Nephron (organoid): ENCODE measurements around the gene OSBPL10.

Experiments used
- H3K27ac Mint-ChIP-seq, 3 experiments: 2 replicates each; pipeline ENCODE4 v1.8.0; 2020; ENCODE audit warnings: mixed read lengths in 3 of 3, mild to moderate bottlenecking in 2 of 3, moderate library complexity in 1 of 3
- H3K27me3 Mint-ChIP-seq: 2 replicates; pipeline ENCODE4 v1.8.0; 2021; ENCODE audit warnings: low read depth, mild to moderate bottlenecking, moderate library complexity, mixed read lengths
- H3K36me3 Mint-ChIP-seq: 2 replicates; pipeline ENCODE4 v1.8.0; 2020; ENCODE audit warnings: low read depth, mixed read lengths
- H3K4me1 Mint-ChIP-seq: 2 replicates; pipeline ENCODE4 v1.8.0; 2020; ENCODE audit warnings: mixed read lengths
- H3K4me3 Mint-ChIP-seq, 3 experiments: 2 replicates each; pipeline ENCODE4 v1.8.0; 2020; ENCODE audit warnings: mild to moderate bottlenecking in 3 of 3, mixed read lengths in 3 of 3, moderate library complexity in 2 of 3
- H3K9me3 Mint-ChIP-seq: 2 replicates; pipeline ENCODE4 v1.8.0; 2020; ENCODE audit warnings: mixed read lengths
- TF ChIP-seq, protein P1 (sequence below), 3 experiments: fragments of 200-600 bp; sonication (generic); IDR thresholded peaks; one replicate each; pipeline ENCODE4 v1.5.0; 2021; ENCODE audit warnings: antibody characterized with exemption in 3 of 3; ENCODE audit not compliant: unreplicated experiment in 3 of 3

The OSBPL10 gene

DNA sequence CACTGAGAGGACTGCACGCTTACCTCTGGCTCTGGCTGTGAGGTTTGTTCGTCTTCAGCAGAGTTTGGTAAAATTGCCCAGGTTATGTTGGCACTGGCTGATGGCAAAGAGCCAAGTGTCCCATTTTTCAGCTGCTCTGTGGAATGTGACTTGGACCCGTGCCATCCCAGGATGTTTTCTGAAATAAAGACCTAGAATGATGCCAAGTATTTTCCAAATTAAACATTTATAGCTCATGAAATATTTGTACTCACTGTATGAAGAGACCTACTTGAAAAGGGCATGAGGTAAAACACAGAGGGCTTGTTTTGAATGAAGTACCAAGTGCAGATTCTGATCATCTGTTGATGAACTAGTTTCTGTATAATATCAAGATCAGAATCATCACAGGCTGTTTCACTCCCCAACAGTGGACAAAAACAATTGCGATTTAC is 247.8 kb downstream of the OSBPL10 start:
- H3K27ac Mint-ChIP-seq = peak overlapping the region in 2 of 3 experiments; percentile 55 to 59
- H3K36me3 Mint-ChIP-seq = peaks cover 10% of the 10 kb centered on the region
- peaks cover 8% of the 10 kb centered on the region for H3K27me3 Mint-ChIP-seq
- H3K4me1 Mint-ChIP-seq = peaks cover 25% of the 10 kb centered on the region
- no peak overlapping the region for H3K4me3 Mint-ChIP-seq
- TF ChIP-seq, protein P1, sequence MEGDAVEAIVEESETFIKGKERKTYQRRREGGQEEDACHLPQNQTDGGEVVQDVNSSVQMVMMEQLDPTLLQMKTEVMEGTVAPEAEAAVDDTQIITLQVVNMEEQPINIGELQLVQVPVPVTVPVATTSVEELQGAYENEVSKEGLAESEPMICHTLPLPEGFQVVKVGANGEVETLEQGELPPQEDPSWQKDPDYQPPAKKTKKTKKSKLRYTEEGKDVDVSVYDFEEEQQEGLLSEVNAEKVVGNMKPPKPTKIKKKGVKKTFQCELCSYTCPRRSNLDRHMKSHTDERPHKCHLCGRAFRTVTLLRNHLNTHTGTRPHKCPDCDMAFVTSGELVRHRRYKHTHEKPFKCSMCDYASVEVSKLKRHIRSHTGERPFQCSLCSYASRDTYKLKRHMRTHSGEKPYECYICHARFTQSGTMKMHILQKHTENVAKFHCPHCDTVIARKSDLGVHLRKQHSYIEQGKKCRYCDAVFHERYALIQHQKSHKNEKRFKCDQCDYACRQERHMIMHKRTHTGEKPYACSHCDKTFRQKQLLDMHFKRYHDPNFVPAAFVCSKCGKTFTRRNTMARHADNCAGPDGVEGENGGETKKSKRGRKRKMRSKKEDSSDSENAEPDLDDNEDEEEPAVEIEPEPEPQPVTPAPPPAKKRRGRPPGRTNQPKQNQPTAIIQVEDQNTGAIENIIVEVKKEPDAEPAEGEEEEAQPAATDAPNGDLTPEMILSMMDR (IDR thresholded peaks at IDR 0.05; ENCODE audit: unreplicated experiment in 3 of 3) = no peak
- no peaks in the 10 kb centered on the region for H3K9me3 Mint-ChIP-seq

DNA sequence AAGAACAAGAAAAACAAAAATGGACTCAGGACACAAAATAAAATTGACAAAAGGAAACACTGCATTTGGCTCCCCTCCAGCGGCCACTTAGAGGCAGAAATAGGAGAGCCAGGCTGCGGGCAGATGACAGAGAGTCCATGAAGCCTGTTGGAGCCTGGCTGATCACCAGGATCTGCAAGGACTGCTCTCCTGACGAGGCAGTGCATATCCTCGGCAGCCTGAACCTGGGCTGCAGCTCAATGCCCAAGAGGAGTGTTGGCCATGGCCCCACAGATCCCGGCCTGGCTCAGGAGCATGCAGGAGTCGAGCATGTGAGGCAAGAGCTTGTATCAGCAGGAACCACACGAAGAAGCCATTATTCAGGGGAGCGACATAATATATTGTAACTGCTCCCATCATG is 248.5 kb downstream of the OSBPL10 start:
- TF ChIP-seq, protein P1 (IDR thresholded peaks at IDR 0.05; ENCODE audit: unreplicated experiment in 3 of 3) = no peak
- H3K27ac Mint-ChIP-seq = peak overlapping the region in 2 of 3 experiments; percentile 40 to 45

DNA sequence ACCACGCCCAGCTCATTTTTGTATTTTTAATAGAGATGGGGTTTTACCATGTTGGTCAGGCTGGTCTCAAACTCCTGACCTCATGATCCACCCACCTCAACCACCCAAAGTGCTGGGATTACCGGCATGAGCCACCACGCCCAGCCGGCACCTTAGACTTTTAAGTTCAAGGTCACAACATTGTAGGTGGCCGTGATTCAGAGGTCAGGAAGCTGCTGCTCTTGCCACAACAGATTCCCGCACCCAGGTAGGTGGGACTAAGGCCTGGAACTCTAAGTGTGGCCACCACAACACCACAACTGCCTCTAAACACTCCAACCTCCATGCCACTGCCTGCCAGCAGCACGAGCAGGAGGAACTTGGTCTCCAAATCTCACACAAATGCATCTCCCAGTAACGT is 251.5 kb downstream of the OSBPL10 start:
- Mint-ChIP-seq H3K27me3 (no peaks in the 10 kb centered on the region), H3K9me3 (no peaks in the 10 kb centered on the region), H3K27ac (no peak overlapping the region), H3K36me3 (no peaks in the 10 kb centered on the region), H3K4me1 (peaks cover 23% of the 10 kb centered on the region), H3K4me3 (no peak overlapping the region)
- TF ChIP-seq, protein P1 (IDR thresholded peaks at IDR 0.05; ENCODE audit: unreplicated experiment in 3 of 3) = no peak

More for the DNA sequence above, 248.5 kb downstream of the OSBPL10 start:
- H3K36me3 Mint-ChIP-seq = peaks cover 10% of the 10 kb centered on the region
- H3K4me3 Mint-ChIP-seq = no peak overlapping the region
- H3K4me1 Mint-ChIP-seq = peaks cover 25% of the 10 kb centered on the region
- peaks cover 8% of the 10 kb centered on the region for H3K27me3 Mint-ChIP-seq
- H3K9me3 Mint-ChIP-seq = no peaks in the 10 kb centered on the region

DNA sequence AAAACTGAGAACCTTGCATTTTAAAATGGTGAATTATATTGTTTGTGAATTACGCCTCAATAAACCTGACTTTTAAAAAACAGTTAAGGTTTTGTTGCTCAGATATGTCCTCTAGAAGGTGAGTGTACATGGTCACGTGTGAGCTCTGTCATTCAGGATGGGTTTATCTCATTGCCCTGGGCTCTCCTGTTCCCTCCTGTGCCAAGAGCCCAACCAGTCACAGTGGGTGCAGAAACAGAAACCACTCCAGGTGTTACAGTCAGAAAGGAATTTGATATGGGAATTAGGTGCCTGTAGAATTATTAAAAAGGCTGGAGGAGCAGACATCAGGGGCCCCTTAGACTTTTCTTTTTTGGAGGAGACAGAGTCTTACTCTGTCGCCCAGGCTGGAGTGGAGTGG is 252.0 kb downstream of the OSBPL10 start:
- no peaks in the 10 kb centered on the region for H3K27me3 Mint-ChIP-seq
- no peak overlapping the region for H3K27ac Mint-ChIP-seq
- H3K4me3 Mint-ChIP-seq = no peak overlapping the region
- peaks cover 26% of the 10 kb centered on the region for H3K4me1 Mint-ChIP-seq
- H3K9me3 Mint-ChIP-seq = no peaks in the 10 kb centered on the region
- no peaks in the 10 kb centered on the region for H3K36me3 Mint-ChIP-seq
- TF ChIP-seq, protein P1 (IDR thresholded peaks at IDR 0.05; ENCODE audit: unreplicated experiment in 3 of 3) = no peak

DNA sequence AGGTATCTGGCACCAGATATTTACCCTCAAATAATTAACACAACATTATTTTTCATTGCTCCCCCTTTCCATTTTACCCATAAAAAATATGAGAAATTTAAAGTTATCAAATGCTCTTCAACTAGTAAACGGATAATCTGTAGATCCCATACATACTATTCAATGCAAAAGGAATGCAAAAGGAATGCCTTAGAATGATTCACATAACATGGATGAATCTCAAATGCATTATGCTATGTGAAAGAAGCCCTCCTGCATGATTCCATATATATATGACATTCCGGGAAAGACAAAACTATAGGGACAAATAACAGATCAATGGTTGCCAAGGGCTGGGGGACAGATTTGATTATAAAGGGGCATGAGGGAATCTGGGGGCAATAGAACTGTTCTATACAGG is 252.7 kb downstream of the OSBPL10 start:
- Mint-ChIP-seq H3K36me3 (no peaks in the 10 kb centered on the region), H3K9me3 (no peaks in the 10 kb centered on the region), H3K4me1 (peaks cover 31% of the 10 kb centered on the region), H3K27me3 (no peaks in the 10 kb centered on the region), H3K4me3 (no peak overlapping the region), H3K27ac (no peak overlapping the region)
- TF ChIP-seq, protein P1 (IDR thresholded peaks at IDR 0.05; ENCODE audit: unreplicated experiment in 3 of 3) = no peak

DNA sequence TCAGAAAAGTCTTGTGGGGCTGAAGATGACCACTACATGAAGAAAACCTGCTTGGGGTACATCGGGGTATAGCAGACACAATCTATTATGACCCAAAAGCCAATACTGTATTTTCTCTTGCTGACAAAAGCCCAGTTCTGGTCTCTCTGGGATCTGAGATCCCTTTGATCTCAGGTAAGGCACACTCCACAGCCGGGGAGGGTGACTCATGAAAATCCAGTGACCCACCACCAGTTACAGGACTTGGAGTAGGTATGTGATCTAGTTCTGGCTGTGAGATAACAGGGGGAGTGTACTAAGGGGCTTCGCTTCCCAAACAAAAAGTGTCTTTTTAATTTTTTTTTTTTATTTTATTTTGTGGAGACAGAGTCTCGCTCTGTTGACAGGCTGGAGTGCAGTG is 255.1 kb downstream of the OSBPL10 start:
- no peaks in the 10 kb centered on the region for H3K36me3 Mint-ChIP-seq
- H3K4me1 Mint-ChIP-seq = peaks cover 16% of the 10 kb centered on the region
- TF ChIP-seq, protein P1 (IDR thresholded peaks at IDR 0.05; ENCODE audit: unreplicated experiment in 3 of 3) = no peak
- no peak overlapping the region for H3K27ac Mint-ChIP-seq
- H3K4me3 Mint-ChIP-seq = no peak overlapping the region
- no peaks in the 10 kb centered on the region for H3K9me3 Mint-ChIP-seq
- no peaks in the 10 kb centered on the region for H3K27me3 Mint-ChIP-seq
